D721Med (cell line): ENCODE measurements around the gene LMO2.

Source experiments
- DNase-seq: peaks from one replicate; pipeline ENCODE4 v3.0.0; 2011; ENCODE audit warnings: low spot score; ENCODE audit not compliant: insufficient read length
- FAIRE-seq: peaks from 2 replicates; lab custom pipeline; 2011; peaks lifted over from hg19 to GRCh38; lab: Jason Lieb, UNC
- TF ChIP-seq, protein P1 (sequence below): IDR thresholded peaks from 2 replicates; pipeline ENCODE4 v1.5.1; 2012; ENCODE audit warnings: mild to moderate bottlenecking, control low read depth; ENCODE audit not compliant: insufficient read depth; ENCODE audit errors: missing control alignments

LMO2 gene

DNA sequence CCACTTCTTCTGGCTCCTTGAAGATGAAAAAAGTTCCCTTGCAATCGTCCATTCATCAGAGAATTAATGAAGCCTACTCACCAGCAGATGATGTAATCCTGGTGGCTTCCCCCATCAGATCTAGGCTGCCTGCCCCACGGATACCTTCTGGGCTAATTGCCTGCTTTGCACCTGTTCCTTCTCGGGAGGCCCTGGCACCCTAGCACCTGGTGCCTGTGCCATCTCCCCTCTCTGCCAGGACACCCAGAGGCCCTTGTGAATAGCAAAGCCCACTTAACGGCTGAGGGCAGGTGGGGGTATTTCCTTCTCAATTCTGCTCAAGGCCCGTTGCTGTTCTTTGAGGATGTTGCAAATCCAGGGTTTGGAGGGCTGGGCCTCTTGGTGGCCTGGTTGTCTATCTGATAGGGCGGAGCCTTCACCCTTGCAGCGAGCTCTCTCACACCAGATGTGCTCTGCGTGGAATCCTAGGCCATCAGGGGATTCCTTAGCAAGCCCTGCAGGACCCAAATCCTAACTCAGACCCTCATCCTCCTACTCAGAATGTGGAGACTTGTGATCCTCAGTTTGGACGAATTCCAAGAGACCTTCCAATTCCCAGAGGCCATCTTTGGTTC, at the start of gene LMO2:
TSS of gene LMO2 (minus strand) at position 363 of the 614 bp plus-strand sequence. CDS start 22,360 bp downstream, outside the sequence.
- TF ChIP-seq, protein P1, sequence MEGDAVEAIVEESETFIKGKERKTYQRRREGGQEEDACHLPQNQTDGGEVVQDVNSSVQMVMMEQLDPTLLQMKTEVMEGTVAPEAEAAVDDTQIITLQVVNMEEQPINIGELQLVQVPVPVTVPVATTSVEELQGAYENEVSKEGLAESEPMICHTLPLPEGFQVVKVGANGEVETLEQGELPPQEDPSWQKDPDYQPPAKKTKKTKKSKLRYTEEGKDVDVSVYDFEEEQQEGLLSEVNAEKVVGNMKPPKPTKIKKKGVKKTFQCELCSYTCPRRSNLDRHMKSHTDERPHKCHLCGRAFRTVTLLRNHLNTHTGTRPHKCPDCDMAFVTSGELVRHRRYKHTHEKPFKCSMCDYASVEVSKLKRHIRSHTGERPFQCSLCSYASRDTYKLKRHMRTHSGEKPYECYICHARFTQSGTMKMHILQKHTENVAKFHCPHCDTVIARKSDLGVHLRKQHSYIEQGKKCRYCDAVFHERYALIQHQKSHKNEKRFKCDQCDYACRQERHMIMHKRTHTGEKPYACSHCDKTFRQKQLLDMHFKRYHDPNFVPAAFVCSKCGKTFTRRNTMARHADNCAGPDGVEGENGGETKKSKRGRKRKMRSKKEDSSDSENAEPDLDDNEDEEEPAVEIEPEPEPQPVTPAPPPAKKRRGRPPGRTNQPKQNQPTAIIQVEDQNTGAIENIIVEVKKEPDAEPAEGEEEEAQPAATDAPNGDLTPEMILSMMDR = no peak
- no peak for DNase-seq
- no peak for FAIRE-seq

DNA sequence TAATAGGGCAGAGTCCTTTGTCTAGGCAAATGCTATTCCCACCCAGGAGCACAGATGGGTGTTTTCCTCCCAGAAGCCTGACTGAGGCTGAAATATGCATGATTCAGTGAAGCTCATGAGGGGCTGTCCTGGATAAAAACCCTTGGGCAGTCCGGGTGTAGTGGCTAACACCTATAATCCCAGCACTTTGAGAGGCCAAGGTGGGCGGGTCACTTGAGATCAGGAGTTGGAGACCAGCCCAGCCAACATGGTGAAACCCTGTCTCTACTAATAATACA, 48.6 kb upstream of the LMO2 start:
- FAIRE-seq (no peak), DNase-seq (no peak)
- TF ChIP-seq, protein P1 = no peak

DNA sequence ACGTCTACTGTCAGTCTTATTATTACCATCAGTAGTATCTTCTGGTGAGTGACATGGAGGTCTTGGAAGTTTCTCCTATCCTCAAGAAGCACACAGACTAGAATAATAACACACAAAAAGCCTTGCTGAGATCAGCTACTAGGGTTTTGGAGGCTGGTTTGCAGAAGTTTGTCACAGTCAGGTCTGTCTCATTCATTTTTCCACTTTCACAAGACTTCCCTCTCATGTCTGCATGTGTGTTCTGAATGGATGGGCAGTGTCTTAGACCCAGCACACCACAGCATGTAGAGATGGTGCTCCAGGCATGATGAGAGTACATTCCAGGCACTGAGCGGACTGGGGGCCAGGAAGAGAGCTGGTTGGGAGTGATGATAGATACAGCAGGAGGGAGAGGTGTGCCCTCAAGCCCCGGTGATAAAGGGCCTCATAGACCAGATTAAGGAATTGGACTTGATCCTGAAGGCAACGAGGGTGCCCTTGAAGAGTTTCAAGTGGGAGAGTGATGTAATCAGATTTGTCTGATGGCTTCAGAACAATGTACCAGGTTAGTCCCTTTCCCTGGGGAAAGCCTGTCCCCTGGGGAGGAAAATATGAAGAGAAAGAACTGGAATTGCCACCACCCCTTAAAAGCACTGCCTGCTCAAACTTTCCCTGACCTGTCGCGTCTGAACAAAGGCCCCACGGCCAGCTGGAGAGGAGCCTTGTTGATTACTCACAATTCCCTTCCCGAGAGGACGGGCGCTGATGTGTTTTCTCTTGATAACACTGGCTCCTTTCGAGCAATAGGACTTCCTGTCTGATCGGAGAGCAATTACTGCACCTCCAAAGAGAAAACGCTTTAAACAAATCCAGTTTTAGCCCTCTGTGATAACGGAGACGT, 45.1 kb upstream of the LMO2 start:
- DNase-seq = no peak
- TF ChIP-seq, protein P1 = no peak
- FAIRE-seq = no peak

DNA sequence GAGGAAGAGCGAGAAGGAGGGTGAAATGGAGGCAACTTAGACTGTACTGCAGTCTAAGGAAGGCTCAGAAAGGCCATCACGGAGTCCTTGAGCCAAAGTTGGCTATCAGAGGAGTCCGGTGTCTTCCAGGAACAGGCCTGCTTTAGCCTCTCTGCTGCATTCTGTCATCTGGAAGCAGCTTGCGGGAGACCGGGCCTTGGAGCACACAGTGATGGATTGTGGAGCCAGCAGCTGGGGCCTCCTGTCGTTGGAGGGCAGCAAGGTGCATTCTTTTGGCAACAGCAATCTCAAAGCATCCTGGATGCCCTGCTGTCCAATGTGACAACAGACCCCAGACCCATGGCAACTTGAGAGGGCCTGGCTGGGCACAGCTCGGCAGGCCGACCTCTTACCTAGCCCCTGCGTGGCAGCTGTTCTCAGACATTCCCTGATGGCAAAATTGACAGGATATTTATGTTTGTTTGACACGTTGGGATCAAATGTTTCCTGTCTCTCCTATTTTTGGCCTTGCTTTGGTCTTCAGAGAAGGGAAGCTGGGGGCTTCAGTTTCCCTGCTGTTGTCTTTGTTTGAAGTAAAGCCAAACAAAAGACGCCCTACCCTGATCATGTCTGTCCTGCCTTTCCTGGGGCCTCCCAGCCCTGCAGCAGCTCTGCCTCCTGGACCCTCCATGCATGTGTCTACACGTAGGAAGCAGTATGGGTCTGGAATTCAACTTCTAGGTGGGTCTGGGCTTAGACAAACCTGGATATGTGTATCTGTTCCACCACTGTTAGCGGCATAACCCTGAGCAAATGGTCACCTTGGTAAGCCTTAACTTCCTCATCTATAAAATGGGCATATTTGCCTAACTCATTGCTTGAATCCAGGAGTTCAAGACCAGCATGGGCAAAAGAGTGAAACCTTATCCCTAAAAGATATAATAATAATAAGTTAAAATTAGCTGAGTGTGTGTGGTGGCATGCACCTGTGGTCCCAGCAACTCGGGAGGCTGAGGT, 43.9 kb upstream of the LMO2 start:
- FAIRE-seq (no peak), DNase-seq (no peak)
- TF ChIP-seq, protein P1 = no peak

GRCh38 chr11:33935005-33935404, 43.1 kb upstream of the LMO2 start:
- TF ChIP-seq, protein P1 = no peak
- FAIRE-seq = no peak
- DNase-seq = no peak

- DNase-seq (no peak), FAIRE-seq (no peak)
- TF ChIP-seq, protein P1 = no peak
These were observed 42.6 kb upstream of the LMO2 start for GRCh38 chr11:33934450-33934849.
